A549 (cell line): ENCODE data around the gene CREM. TPM values are rescaled to one million over a fixed set of nuclear protein-coding genes. Genes with fewer than 3 reads are reported as not detected.

Experiments used
- ATAC-seq, 2 experiments: fragments of 200-7000 bp in 1 of 2; fragments of >200 bp in 1 of 2; cut with Nextera tagmentation in 1 of 2; cut with Tn5 transposase in 1 of 2; 3 replicates each; pipeline versions ENCODE4 v1.8.0 to v1.9.1; 2018 to 2020; ENCODE audit warnings: mild to moderate bottlenecking in 1 of 2, moderate library complexity in 1 of 2
- CTCF ChIA-PET: fragments of 300-600 bp; sonication (Branson Sonifier 250); formaldehyde crosslinking; extraction: SDS; loops from one replicate; lab custom pipeline; 2021; ENCODE audit warnings: antibody characterized with exemption, inconsistent platforms; lab: Yijun Ruan, JAX
- POLR2A ChIA-PET: fragments of 350-600 bp; formaldehyde crosslinking; extraction: SDS; loops from one replicate; lab custom pipeline; 2021; ENCODE audit warnings: antibody characterized with exemption, inconsistent platforms; lab: Yijun Ruan, JAX
- DNase-seq, 2 experiments: peaks; one replicate each; pipeline versions ENCODE4 v3.0.0 to v3.0.0-alpha.2; 2011 to 2016; ENCODE audit warnings: low read depth in 1 of 2, low spot score in 1 of 2
- FAIRE-seq: peaks from 2 replicates; lab custom pipeline; 2011; peaks lifted over from hg19 to GRCh38; lab: Jason Lieb, UNC
- H3K27ac ChIP-seq, 2 experiments: fragments of >200 bp; sonication (Bioruptor Twin); formaldehyde crosslinking; 3 replicates each; pipeline ENCODE4 v1.5.1; 2016 to 2017
- H3K4me1 ChIP-seq: fragments of >200 bp; sonication (Bioruptor Twin); formaldehyde crosslinking; 3 replicates; pipeline ENCODE4 v1.6.1; 2016
- H3K4me2 ChIP-seq: fragments of >200 bp; sonication (Bioruptor Twin); formaldehyde crosslinking; 3 replicates; pipeline ENCODE4 v1.6.1; 2016
- H3K4me3 ChIP-seq: fragments of >200 bp; sonication (Bioruptor Twin); formaldehyde crosslinking; 3 replicates; pipeline ENCODE4 v1.5.1; 2016
- H3K9me3 ChIP-seq: fragments of >200 bp; sonication (Bioruptor Twin); formaldehyde crosslinking; 3 replicates; pipeline ENCODE4 v1.6.1; 2016
- ATOH8 ChIP-seq: fragments of 250-450 bp; sonication (Bioruptor Pico); IDR thresholded peaks from 2 replicates; pipeline ENCODE4 v1.5.0; 2020; ENCODE audit warnings: low read depth, mild to moderate bottlenecking, moderate library complexity
- BHLHE40 ChIP-seq: IDR thresholded peaks from 2 replicates; pipeline ENCODE4 v1.6.1; 2012; ENCODE audit warnings: low read depth, low read length, inconsistent platforms
- CBX2 ChIP-seq: fragments of 200-600 bp; sonication (generic); IDR thresholded peaks from 2 replicates; pipeline ENCODE4 v1.6.1; 2016; ENCODE audit warnings: low read depth, mild to moderate bottlenecking, borderline replicate concordance
- CBX8 ChIP-seq: fragments of 200-600 bp; sonication (generic); IDR thresholded peaks from 2 replicates; pipeline ENCODE4 v1.6.1; 2016
- CHD4 ChIP-seq: fragments of 200-600 bp; sonication (generic); IDR thresholded peaks from 2 replicates; pipeline ENCODE4 v1.6.1; 2016; ENCODE audit warnings: antibody characterized with exemption, mild to moderate bottlenecking, borderline replicate concordance
- EP300 ChIP-seq, 2 experiments: fragments of >200 bp; sonication (Bioruptor Twin); formaldehyde crosslinking; IDR thresholded peaks; 2 replicates in 1 of 2; 3 replicates in 1 of 2; pipeline ENCODE4 v1.6.1; 2016 to 2017
- ESRRA ChIP-seq: fragments of 150-350 bp; IDR thresholded peaks from 2 replicates; pipeline ENCODE4 v1.6.1; 2014; ENCODE audit warnings: mild to moderate bottlenecking, low read length, borderline replicate concordance
- FOSL2 ChIP-seq, 2 experiments: fragments of 450-650 bp in 1 of 2; fragments of >200 bp in 1 of 2; sonication (Bioruptor Twin) in 1 of 2; formaldehyde crosslinking; IDR thresholded peaks; 2 replicates each; pipeline versions ENCODE4 v1.5.0 to v1.6.1; 2016 to 2020; ENCODE audit warnings: mild to moderate bottlenecking in 1 of 2, moderate library complexity in 1 of 2
- GATA3 ChIP-seq: IDR thresholded peaks from 2 replicates; pipeline ENCODE4 v1.6.1; 2012; ENCODE audit warnings: borderline replicate concordance
- HEYL ChIP-seq: fragments of 250-450 bp; sonication (Bioruptor Pico); IDR thresholded peaks from 2 replicates; pipeline ENCODE4 v1.8.0; 2021; ENCODE audit warnings: mild to moderate bottlenecking, moderate library complexity
- HOXB5 ChIP-seq: fragments of 250-450 bp; sonication (Bioruptor Pico); IDR thresholded peaks from 2 replicates; pipeline ENCODE4 v1.5.0; 2020; ENCODE audit warnings: mild to moderate bottlenecking, moderate library complexity
- JUN ChIP-seq, 2 experiments: fragments of >200 bp; sonication (Bioruptor Twin); formaldehyde crosslinking; IDR thresholded peaks; 2 replicates in 1 of 2; 3 replicates in 1 of 2; pipeline ENCODE4 v1.6.1; 2016 to 2017
- JUNB ChIP-seq: fragments of >200 bp; sonication (Bioruptor Twin); formaldehyde crosslinking; IDR thresholded peaks from 2 replicates; pipeline ENCODE4 v1.6.1; 2016
- KDM5A ChIP-seq: fragments of 200-600 bp; sonication (generic); IDR thresholded peaks from 2 replicates; pipeline ENCODE4 v1.6.1; 2016; ENCODE audit warnings: antibody characterized with exemption, mild to moderate bottlenecking
- MAFK ChIP-seq: fragments of 450-650 bp; IDR thresholded peaks from 2 replicates; pipeline ENCODE4 v1.6.1; 2014; ENCODE audit not compliant: partially characterized antibody
- MAX ChIP-seq: IDR thresholded peaks from 2 replicates; pipeline ENCODE4 v1.6.1; 2012
- MYC ChIP-seq: IDR thresholded peaks from 2 replicates; pipeline ENCODE4 v1.6.1; 2012; ENCODE audit warnings: mild to moderate bottlenecking, inconsistent platforms, low read length, improper control_type of control experiment, borderline replicate concordance
- NPAS2 ChIP-seq: fragments of 250-450 bp; sonication (Bioruptor Pico); IDR thresholded peaks from 2 replicates; pipeline ENCODE4 v1.8.0; 2022; ENCODE audit warnings: mild to moderate bottlenecking, moderate library complexity, borderline replicate concordance
- PBX3 ChIP-seq: IDR thresholded peaks from 2 replicates; pipeline ENCODE4 v1.6.1; 2012
- RAD21 ChIP-seq, 2 experiments: fragments of >200 bp in 1 of 2; sonication (Bioruptor Twin) in 1 of 2; formaldehyde crosslinking in 1 of 2; IDR thresholded peaks in 1 of 2; conservative IDR thresholded peaks in 1 of 2; 2 replicates in 1 of 2; 3 replicates in 1 of 2; pipeline ENCODE4 v1.6.1; 2012 to 2018; ENCODE audit warnings: inconsistent platforms in 1 of 2
- RNF2 ChIP-seq: fragments of 200-600 bp; sonication (generic); IDR thresholded peaks from 2 replicates; pipeline ENCODE4 v1.6.1; 2016; ENCODE audit warnings: low read depth, mild to moderate bottlenecking, antibody characterized with exemption, moderate library complexity, borderline replicate concordance
- SMC3 ChIP-seq: fragments of >200 bp; sonication (Bioruptor Twin); formaldehyde crosslinking; IDR thresholded peaks from 3 replicates; pipeline ENCODE4 v1.6.1; 2018; ENCODE audit warnings: inconsistent platforms
- SREBF2 ChIP-seq: fragments of 450-650 bp; IDR thresholded peaks from 2 replicates; pipeline ENCODE4 v1.6.1; 2014; ENCODE audit warnings: mild to moderate bottlenecking, moderate library complexity
- USF2 ChIP-seq: fragments of 450-650 bp; IDR thresholded peaks from 2 replicates; pipeline ENCODE4 v1.6.1; 2014; ENCODE audit warnings: antibody characterized with exemption
- ZC3H11A ChIP-seq: fragments of 450-650 bp; IDR thresholded peaks from 2 replicates; pipeline ENCODE4 v1.6.1; 2014; ENCODE audit warnings: antibody characterized with exemption, mild to moderate bottlenecking
- ZFP36 ChIP-seq: fragments of 450-650 bp; IDR thresholded peaks from 2 replicates; pipeline ENCODE4 v1.6.1; 2014; ENCODE audit warnings: borderline replicate concordance; ENCODE audit not compliant: partially characterized antibody
- ZNF302 ChIP-seq: fragments of 250-450 bp; sonication (Bioruptor Pico); IDR thresholded peaks from 2 replicates; pipeline ENCODE4 v1.9.0; 2021; ENCODE audit warnings: inconsistent platforms, mild to moderate bottlenecking, moderate library complexity
- ZSCAN20 ChIP-seq: fragments of 250-450 bp; sonication (Bioruptor Pico); IDR thresholded peaks from 2 replicates; pipeline ENCODE4 v1.8.0; 2022; ENCODE audit warnings: mild to moderate bottlenecking, moderate library complexity
- WGBS: methylation state at CpG from one replicate; pipeline ENCODE4 v1.1.6; 2017; ENCODE audit errors: missing lambda C conversion rate; 5-methylcytosine and 5-hydroxymethylcytosine counted together
- polyA plus RNA-seq, 4 experiments: library from polyadenylated mRNA; depleted of rRNA in 3 of 4; stranded (reverse); fragments of >200 nt; fragmentation: RNase III in 1 of 4; extraction: RNeasy Plus Mini Kit Qiagen cat#74134 plus additional on column Dnase treatment in 1 of 4; gene quantifications; 2 replicates in 3 of 4; 3 replicates in 1 of 4; pipeline ENCODE4 v1.2.3, GENCODE V29; 2011 to 2017

CREM gene
- polyA plus RNA-seq, 2 of the 4 experiments (the other 2 are of a cell fraction) = 53.3 to 112 TPM

GRCh38 chr10:35192645-35193249, 66.1 kb downstream of the CREM start:
- DNase-seq (no peak), FAIRE-seq (no peak), ATAC-seq (no peak)
- H3K27ac ChIP-seq = no peak overlapping the region
- H3K9me3 ChIP-seq = no peaks in the 10 kb centered on the region
- H3K4me1 ChIP-seq = peaks cover 10% of the 10 kb centered on the region
- WGBS = 95% methylated on average over 3 of the region's 3 CpGs
- ChIA-PET POLR2A (no interaction called here), CTCF (interaction anchor here (0.5 to 1.8 kb wide), 3 partner anchors 15 to 87 kb away, joined by 3 to 5 read pairs (median 4); no protein-coding TSS in a partner anchor)
- no peak for TF ChIP-seq ZFP36
- no peak for TF ChIP-seq HEYL (CRISPR knock-in tag)
- no peak for TF ChIP-seq RNF2
- TF ChIP-seq SREBF2 = no peak
- no peak for TF ChIP-seq FOSL2 (IDR thresholded peaks at IDR 0.05)
- TF ChIP-seq FOSL2 (CRISPR knock-in tag; IDR thresholded peaks at IDR 0.05) = no peak
- TF ChIP-seq JUNB = no peak
- no peak for TF ChIP-seq KDM5A
- TF ChIP-seq ATOH8 (CRISPR knock-in tag) = no peak
- no peak for TF ChIP-seq PBX3
- TF ChIP-seq EP300 (IDR thresholded peaks at IDR 0.05) = no peak
- TF ChIP-seq MAX = no peak
- TF ChIP-seq BHLHE40 = no peak
- no peak for TF ChIP-seq CBX2
- no peak for TF ChIP-seq RAD21 (conservative IDR thresholded peaks at IDR 0.05 in 1 of 2, IDR thresholded peaks at IDR 0.05 in 1 of 2)
- no peak for TF ChIP-seq MYC
- H3K4me3 ChIP-seq = no peak overlapping the region
- H3K4me2 ChIP-seq = no peak overlapping the region

- POLR2A ChIA-PET = no interaction called here
- Histone ChIP-seq H3K27ac (peak overlapping the region in 1 of 2 experiments; percentile 82; a peak in 3 of 6 replicates), H3K4me2 (peak overlapping the region; percentile 98; the same call in 2 of the 3 replicates), H3K4me1 (peaks cover 10% of the 10 kb centered on the region), H3K4me3 (no peak overlapping the region), H3K9me3 (no peaks in the 10 kb centered on the region)
- TF ChIP-seq ZNF302 = no peak
- TF ChIP-seq HOXB5 (CRISPR knock-in tag) = no peak
- no peak for TF ChIP-seq CHD4
- no peak for TF ChIP-seq ESRRA
- TF ChIP-seq JUN (IDR thresholded peaks at IDR 0.05) = no peak
- no peak for TF ChIP-seq MAX
- TF ChIP-seq ZSCAN20 (CRISPR knock-in tag) = no peak
- TF ChIP-seq GATA3 = no peak
- no peak for TF ChIP-seq ZC3H11A
- TF ChIP-seq EP300 (IDR thresholded peaks at IDR 0.05) = no peak
- TF ChIP-seq SMC3 = no peak
- TF ChIP-seq CBX8 = no peak
- TF ChIP-seq PBX3 = no peak
- no peak for TF ChIP-seq MAFK
- TF ChIP-seq JUNB = no peak
- no peak for TF ChIP-seq NPAS2 (CRISPR knock-in tag)
- no peak for TF ChIP-seq MYC
- no peak for TF ChIP-seq USF2
- TF ChIP-seq FOSL2 (IDR thresholded peaks at IDR 0.05) = no peak
- no peak for TF ChIP-seq FOSL2 (CRISPR knock-in tag; IDR thresholded peaks at IDR 0.05)
- no peak for TF ChIP-seq ZFP36
- DNase-seq = no peak
- no peak for FAIRE-seq
- no peak for ATAC-seq
- CTCF ChIA-PET = interaction anchor here (1.7 to 4.0 kb wide), 8 partner anchors 11 to 74 kb away, joined by 4 to 34 read pairs (median 20); partner anchors contain the start of gene CREM
Measured at GRCh38 chr10:35194471-35194870, 67.8 kb downstream of the CREM start.
